Measurements from ENCODE around the gene RANBP10.
"Not testable (repeated sequence)": the region's sequence is repeated elsewhere in the genome, so short reads cannot be mapped to it uniquely, and the experiment has no call there.

The RANBP10 gene

DNA sequence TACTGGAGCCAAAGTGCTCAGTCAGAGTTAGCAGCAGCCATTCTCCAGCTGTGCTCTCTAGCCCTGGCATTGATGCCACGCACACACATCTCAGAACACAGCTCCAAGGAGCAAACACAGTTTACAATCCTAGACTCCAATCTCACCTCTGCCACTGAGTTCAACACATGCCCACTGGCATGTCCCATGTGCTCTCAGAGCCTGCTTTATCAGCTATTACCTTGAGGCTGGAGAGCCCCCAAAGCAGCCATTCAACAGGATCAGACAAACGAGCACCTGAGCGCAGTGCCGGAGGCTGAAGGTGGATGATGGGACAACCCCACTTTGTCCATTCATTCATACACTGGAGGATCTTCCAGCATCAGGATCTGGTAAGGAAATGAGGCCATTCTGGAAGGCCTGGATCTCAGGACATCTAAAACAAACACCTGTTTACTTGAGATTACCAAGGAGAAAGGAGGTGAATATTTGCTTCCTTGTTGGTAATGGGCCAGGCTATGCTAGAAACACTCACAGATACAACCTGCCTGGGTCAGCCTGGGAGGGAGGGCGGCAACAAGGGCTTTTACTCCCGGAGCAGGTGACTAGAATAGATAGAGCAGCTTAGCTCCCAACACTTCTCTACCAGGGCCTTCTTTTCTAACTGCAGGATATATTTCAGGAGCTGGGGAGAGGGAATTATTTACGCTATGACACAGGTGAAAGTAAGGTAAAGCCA, 25.4 kb downstream of the RANBP10 start:
- DNase-seq (ENCODE audit: low read depth, low spot score) = no peak

DNA sequence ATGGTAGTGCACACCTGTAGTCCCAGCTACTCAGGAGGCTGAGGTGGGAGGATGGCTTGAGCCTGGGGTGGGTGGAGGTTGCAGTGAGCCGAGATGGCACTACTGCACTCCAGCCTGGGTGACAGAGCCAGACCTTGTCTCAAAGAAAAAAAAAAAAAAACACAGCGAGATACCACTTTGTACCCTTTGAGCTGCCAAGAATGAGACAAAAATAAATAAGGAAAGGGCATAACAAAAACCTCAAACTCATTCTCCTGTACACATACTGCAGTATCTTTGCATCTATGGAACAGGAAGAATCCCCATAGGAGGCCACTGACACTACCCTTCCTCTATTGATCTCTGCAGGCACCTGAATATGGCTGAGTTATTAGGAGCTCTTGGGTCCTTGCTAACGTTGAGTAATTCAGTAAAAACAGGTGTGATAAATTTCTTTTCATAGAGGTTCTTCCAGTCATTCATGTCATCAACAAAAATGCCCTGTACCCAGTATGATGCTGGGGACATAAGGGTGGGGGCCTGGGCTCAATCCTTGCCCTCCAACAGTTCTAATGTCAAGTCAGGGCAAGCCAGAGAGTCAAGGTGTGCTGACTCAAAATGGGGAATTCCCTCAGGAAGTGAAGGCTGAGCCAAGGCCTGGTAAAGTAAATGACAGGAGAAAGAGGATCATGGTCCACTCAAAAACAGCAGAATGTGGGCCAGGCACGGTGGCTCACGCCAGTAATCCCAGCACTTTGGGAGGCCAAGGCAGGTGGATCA, 26.9 kb downstream of the RANBP10 start:
- no peak for DNase-seq (ENCODE audit: low read depth, low spot score)

DNA sequence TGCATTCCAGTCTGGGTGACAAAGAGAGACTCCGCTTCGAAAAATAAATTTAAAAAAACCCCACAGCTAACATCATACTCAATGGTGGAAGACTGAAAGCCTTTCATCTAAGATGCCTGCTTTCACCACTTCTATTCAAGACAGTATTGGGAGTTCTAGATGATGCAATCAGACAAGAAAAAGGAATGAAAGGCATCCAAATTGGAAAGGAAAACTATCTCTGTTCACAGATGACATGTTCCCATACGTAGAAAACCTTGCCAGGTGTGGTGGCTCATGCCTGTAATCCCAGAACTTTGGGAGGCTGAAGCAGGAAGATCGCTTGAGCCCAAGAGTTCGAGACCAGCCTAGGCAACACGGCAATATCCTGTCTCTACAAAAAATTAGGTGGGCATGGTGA, 31.1 kb downstream of the RANBP10 start:
- DNase-seq (ENCODE audit: low read depth, low spot score) = no peak

DNA sequence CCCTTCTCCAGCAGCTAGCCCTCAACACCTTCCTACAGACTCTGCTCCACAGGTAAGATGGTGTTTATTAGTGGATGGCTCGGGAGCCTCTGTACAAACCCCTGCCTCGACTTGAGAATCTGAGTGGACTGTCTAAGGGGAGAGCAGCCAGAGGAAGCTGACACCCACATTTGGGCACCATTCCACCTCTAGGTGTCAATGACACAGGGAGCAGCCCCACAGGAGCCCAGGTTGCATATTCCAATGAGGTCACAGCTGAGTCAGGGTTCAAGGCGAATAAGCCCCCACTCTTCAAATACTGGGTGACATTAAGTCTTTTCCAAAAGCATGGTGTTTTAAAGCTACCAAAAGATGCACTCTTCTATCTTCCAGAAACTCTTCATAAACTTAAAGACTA, 31.9 kb downstream of the RANBP10 start:
- DNase-seq (ENCODE audit: low read depth, low spot score) = no peak

DNA sequence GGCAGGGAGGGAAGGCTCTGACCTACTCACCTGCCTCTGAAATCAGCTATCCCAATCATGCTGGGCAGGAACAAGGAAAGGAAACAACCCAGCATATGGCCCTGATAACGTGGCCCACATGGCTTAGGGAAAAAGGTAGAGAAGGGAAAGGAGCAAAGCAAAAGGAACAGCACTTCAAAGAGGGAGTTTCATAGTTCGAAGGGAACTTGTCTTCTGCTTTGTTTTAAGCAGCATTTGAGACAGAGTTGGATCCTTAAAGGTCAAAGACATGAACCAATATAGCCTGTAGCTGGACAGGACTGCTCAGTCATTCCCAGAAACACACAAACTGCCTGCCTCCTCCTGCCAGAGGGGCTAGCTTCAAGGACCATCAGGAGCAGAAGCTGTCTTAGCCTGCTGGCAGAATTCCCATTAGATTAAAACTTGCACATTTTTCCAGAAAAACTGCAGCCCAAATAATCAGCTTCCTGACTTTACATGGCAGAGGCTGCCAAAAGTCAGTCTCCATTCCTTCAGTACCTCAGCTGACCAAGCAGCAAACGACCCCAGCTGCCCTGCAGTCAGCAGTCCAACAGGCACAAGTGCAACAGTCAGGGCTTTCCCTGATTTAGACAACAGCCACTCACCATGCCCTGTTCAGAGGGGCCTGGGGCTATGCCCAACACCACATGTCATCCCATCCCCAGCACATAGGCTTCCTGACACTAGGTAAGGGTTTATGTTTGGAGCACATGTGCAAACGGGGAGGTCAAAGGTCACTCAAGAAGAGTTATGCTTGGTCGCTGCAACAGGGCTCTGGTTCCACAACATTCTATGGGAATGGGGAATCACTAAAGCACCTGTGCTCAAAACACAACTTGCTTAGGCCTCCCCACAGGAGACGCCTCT, 32.5 kb downstream of the RANBP10 start:
- no peak for DNase-seq (ENCODE audit: low read depth, low spot score)

DNA sequence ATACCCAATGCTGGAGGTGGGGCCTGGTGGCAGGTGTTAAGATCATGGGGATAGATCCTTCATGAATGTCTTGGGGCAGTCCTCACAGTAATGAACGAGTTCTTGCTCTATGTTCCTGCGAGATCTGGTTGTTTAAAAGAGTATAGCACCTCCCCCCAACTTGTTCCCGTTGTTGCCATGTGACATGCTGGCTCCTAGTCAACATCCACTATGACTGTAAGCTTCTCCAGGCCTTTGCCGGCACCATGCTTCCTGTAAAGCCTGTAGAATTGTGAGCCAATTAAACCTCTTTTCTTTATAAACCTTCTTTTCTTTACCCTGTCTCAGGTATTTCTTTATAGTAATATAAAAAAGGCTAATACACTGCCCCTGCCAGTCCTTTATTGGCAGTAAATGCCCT, 33.3 kb downstream of the RANBP10 start:
- DNase-seq (ENCODE audit: low read depth, low spot score) = no peak

DNA sequence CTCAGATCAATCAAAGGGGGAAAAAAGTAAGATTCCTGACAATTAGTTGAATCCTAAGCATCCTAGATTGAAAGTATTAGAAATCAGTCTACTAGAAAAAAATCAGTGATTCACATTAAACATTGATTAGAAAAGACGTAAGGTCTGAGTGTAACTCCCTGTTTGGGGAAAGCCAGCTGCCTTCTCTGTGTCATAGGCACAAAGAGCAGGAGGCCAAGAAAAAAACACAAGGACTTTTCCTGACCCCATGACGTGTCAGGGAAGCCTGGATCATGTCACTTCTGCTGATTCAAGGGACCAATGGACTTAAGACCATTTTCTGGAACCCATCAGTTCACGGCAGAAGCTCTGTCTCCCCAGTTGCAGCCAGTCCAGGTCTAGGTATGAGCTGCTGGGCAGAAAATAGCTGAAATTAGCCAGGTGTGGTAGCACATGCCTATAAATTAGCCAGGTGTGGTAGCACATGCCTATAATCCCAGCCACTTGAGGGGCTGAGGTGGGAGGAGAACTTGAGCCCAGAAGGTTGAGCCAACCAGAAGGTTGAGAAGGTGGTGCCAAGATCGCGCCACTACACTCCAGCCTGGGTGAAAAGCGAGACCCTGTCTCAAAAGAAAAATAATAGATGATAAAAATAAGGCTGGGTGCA, 35.9 kb downstream of the RANBP10 start:
- DNase-seq (ENCODE audit: low read depth, low spot score) = no peak

DNA sequence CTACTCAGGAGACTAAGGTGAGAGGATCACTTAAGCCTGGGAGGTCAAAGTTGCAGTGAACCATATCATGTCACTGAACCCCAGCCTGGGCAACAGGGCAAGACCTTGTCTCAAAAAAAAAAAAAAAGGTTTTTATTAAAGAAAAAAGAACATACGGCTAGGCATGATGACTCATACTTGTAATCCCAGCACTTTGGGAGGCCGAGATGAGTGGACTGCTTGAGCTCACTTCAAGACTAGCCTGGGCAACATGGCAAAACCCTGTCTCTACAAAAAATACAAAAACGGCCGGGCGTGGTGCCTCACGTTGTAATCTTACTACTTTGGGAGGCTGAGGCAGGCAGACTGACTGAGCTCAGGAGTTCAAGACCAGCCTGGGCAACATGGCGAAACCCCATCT, 38.4 kb downstream of the RANBP10 start:
- no peak for DNase-seq (ENCODE audit: low read depth, low spot score)

DNA sequence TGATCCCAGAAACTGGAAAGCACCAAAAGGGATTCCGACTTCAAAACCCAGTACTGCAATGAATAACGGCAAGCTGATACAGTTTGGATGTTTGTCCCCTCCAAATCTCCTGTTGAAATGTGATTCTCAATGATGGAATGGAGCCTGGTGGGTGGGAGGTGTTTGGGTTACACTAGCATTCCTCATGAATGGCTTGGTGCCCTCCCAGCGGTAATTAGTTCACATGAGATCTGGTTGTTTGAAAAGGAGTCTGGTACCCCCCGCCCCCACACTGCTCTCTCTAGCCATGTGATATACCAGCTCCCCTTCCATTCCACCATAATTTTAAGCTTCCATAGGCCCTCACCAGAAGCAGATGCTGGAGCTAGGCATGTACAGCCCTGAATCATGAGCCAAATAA, 40.1 kb downstream of the RANBP10 start:
- DNase-seq (ENCODE audit: low read depth, low spot score) = no peak

DNA sequence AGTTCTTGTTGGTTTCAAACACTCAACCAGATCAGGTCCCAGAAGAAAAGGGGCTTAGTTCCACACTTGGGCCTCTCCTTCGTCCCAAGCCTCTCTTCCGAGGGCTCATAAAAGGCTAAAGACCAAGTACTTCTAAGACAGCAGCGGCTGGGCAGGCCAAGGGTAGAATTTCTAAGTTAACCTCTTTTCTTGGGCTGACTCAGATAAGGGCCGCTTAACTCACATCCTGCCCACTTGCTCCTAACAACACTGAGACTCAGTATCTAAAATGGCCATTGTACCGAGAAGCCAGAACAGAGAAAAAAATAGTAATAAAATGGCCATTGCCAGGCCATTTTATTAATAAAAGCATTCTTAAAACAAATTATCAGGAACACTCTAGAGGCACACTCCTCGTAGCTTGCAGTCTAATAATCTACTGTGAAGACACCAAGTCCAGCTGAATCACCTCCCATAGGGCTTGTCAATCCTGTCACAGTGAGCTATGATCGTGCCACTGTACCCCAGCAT, 42.1 kb downstream of the RANBP10 start:
- no peak for DNase-seq (ENCODE audit: low read depth, low spot score)

DNA sequence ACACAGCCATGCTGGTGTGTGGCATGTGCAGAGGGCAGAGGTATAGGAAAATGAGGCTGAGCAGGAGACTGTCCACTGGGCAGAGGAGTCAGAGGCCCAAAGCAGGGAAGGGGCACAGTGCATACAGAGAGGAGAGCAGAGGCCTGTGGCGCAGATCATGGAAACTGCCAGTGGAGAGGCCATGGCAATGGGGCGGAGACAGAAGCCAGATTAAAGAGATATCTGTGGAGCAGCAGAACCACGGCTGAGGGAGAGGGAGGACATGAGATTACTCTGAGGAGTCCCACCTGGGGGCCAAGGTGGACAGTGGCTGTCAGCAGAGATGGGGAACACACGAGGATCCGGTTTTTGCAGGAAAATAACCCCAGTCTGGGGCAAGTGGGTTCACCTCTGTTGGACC, 43.3 kb downstream of the RANBP10 start:
- DNase-seq (ENCODE audit: low read depth, low spot score) = no peak

DNA sequence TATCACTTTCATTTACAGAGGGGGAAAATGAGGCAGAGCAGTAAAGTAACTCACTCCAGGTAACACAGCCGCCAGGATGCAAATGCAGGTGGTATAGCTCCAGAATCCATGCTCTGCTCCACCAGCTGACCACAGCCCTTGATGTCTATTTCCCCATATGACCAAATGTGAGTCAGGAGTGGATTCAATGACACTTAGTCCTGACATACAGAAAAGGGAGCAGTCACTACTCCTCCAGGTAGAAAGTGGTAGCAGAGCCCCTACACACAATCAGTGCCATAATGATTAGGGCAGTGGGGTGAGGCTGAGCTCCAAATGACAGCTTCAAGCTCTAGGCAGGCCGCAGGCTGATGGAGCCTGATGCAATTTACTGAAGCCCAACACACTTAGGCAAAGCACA, 44.0 kb downstream of the RANBP10 start:
- DNase-seq (ENCODE audit: low read depth, low spot score) = no peak

DNA sequence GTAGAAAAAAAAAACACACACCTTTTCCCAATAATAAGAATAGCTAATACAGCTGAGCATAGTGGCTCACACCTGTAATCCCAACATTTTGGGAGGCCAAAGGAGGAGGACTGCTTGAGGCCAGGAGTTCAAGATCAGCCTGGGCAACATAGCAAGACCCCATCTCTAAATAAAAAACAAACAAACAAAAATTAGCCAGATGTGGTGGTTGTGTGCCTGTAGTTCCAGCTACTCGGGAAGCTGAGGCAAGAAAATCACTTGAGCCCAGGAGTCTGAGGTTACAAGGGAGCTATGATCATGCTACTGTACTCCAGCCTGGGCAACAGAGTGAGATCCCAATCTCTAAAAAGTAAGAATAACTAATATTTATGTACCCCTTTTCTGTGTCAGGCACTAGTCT, 44.4 kb downstream of the RANBP10 start:
- DNase-seq (ENCODE audit: low read depth, low spot score) = no peak

DNA sequence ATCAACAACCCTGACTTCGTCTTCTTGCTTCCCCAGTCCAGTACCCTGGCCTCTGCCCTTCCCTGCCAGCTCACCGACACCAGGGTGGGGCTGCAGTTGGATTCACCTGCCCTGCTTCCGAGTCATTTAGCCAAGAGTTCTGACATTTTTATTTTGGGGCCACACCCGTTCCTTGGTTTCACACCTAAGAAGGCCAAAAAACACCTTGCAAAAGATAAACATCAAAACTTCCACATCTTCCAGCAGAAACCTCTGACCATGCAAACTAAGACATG, 45.5 kb downstream of the RANBP10 start:
- DNase-seq (ENCODE audit: low read depth, low spot score) = no peak

DNA sequence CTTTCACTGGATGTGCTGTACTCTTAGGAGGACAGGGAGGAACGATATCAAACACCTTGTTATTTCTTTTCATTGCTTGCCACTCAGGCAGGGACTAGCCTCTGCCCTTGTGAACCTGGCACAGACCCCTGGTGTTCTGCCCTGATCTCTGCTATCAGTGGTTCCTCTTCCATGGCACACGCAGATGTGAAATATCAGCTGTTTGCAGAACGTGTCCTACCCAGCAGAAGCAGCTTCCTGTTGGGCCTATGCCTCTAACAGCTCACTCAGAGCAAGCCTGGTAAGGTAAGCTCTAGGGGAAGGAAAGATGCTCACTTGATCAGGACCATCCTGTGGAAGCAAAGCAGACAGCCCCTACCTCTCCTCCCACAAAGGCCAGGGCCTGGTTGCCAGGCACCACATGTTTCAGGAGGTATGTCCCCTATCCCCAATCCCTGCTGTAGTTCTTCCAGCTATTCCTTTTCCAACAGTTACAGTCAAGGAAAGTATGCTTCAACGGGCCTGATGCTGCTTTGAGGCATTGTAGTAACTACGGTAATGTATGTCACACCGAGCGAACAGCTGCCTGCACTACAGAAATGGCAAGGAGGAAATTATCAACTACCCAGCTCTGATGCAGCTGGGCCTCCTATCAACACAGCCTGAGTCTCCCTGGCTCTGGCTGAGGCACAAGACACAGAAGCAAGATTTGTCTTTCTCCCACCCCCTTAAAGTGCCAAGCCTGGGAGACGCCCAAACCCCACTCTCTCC, 46.0 kb downstream of the RANBP10 start:
- no peak for DNase-seq (ENCODE audit: low read depth, low spot score)

DNA sequence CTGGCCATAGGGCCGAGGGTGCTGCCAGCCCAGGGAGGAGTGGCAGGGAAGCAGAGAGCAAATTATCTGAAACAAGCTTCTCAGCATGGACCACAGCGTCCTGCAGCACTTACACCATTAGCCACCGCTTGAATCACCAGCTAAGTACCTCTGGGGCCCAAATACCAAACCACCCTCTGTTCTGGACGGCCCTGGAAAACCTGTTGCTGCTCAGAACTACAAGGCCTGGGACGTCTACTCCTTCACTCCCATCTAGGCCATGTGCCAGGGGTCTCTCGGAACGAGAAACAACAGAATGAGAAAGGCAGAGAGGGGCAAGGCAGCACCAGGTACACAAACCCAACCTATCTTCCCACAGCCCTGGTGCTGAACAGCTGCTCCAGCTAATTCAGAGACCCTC, 47.4 kb downstream of the RANBP10 start:
- DNase-seq (ENCODE audit: low read depth, low spot score) = no peak

DNA sequence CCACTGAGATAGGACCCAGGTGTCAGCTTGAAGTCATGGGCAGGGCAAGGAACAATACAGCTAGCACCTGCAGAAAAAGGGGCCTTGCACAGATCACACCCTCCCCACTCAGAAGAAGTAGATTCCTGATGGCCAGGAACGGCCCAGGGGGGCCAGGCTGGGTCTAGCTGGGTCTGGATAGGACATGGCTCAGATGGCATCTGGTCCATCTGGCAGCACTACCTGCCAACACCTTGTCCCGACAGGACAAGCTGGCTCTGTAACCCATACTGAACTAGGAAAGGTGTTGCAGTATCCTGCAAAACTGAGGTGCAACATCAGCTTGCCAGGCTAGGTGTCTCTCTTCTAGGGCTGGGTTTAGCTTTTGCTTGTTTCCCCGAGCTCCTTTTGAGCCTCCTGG, 48.4 kb downstream of the RANBP10 start:
- DNase-seq (ENCODE audit: low read depth, low spot score) = no peak

DNA sequence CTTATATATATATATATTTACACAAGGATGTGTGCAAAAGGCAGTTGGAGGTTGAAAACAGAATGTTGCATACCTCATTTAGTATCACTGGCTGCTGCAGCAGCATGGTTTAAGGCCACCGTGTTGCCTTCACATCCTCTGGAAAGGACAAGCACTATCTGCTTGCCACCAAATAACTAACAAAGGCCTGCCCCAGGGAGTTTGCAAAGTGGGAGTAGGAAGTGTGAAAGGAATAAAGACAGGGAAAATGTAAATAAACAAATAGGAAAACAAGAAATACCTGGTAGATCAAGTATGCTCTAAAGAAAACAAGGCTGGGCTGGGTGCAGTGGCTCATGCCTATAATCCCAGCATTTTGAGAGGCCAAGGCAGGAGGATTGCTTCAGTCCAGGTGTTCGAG, 53.7 kb downstream of the RANBP10 start:
- no peak for DNase-seq (ENCODE audit: low read depth, low spot score)

DNA sequence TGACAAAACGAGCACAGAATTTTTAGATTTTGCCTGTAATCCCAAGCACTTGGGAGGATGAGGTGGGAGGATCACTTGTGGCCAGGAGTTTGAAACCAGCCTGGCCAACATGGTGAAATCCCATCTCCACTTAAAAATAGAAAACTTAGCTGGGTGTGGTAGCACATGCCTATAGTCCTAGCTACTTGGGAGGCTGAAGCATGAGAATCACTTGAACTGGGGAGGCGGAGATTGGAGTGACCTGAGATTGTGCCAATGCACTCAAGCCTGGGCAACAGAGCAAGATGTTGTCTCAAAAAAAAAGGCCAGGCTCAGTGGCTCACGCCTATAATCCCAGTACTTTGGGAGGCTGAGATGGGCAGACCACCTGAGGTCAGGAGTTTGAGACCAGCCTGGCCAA, 55.0 kb downstream of the RANBP10 start:
- DNase-seq (ENCODE audit: low read depth, low spot score) = not testable (repeated sequence)

DNA sequence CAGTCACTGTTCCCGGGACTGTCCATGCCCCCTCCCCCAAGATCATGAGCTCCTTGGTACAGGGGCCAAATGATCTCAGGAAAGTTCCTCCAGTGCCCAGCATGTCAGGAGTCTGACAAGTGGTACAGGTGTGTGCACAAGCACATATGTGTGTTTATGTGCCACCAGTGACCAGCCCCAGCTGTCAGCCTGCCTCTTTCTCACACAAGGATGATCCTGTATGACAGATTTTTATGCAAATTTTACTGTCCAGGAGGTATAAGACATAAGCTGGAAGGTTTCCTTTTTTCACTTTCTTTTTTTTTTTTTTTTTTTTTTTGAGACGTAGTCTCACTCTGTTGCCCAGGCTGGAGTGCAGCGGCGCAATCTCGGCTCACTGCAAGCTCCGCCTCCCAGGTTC, 55.9 kb downstream of the RANBP10 start:
- no peak for DNase-seq (ENCODE audit: low read depth, low spot score)

DNA sequence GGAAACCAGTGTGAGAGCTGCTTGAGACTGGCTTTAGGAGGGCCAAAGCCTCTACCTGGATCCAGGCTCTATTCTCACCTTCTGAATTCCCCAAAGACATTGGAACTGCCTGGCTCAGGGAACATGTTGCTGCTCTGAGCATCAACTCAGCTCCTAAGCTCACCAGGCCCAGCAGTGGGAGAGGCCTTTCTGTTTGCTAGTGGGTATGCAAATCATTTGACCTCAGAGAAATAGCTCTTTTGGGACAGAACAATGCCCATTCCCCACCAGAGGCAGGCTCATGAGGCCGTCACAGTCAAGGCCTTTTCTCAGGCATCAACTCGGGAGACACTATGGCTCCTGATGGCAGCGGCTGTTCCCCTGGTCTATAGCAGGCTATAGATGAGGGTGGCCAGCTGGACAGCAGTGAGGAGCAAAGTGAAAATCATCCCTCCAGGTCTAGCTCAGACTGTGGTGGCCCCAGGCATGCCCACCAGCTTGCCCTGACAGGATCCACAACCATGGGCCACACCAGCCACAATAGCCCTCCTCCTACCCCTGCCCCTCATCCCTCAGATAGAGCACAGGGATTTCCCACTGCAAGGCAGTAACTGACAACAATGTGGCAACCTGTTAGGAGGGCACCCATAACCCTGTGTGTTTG, 56.8 kb downstream of the RANBP10 start:
- DNase-seq (ENCODE audit: low read depth, low spot score) = no peak
